Endothelial cell (in vitro differentiated cells): ENCODE measurements around the gene TTC23. TPM values are rescaled to one million over a fixed set of nuclear protein-coding genes. Genes with fewer than 3 reads are reported as not detected.
"Not testable (repeated sequence)": the region's sequence is repeated elsewhere in the genome, so short reads cannot be mapped to it uniquely, and the experiment has no call there.

Experiments
- DNase-seq: peaks from one replicate; pipeline ENCODE4 v3.0.0; 2021; ENCODE audit warnings: low spot score
- H3K27ac Mint-ChIP-seq: one replicate; pipeline ENCODE4 v1.8.0; 2021; ENCODE audit warnings: mixed read lengths, inconsistent platforms; ENCODE audit not compliant: unreplicated experiment
- H3K27me3 Mint-ChIP-seq: one replicate; pipeline ENCODE4 v1.8.0; 2021; ENCODE audit warnings: mild to moderate bottlenecking, moderate library complexity, mixed read lengths, inconsistent platforms; ENCODE audit not compliant: unreplicated experiment
- H3K36me3 Mint-ChIP-seq: one replicate; pipeline ENCODE4 v1.8.0; 2021; ENCODE audit warnings: mild to moderate bottlenecking, low read depth, mixed read lengths, inconsistent platforms; ENCODE audit not compliant: unreplicated experiment
- H3K4me1 Mint-ChIP-seq: one replicate; pipeline ENCODE4 v1.8.0; 2021; ENCODE audit warnings: mild to moderate bottlenecking, mixed read lengths, inconsistent platforms; ENCODE audit not compliant: unreplicated experiment
- H3K4me3 Mint-ChIP-seq: one replicate; pipeline ENCODE4 v1.8.0; 2021; ENCODE audit warnings: mild to moderate bottlenecking, mixed read lengths, inconsistent platforms; ENCODE audit not compliant: unreplicated experiment
- H3K9me3 Mint-ChIP-seq: one replicate; pipeline ENCODE4 v1.8.0; 2021; ENCODE audit warnings: mixed read lengths, inconsistent platforms; ENCODE audit not compliant: unreplicated experiment
- CTCF ChIP-seq: fragments of 200-600 bp; sonication (generic); IDR thresholded peaks from one replicate; pipeline ENCODE4 v1.5.0; 2021; ENCODE audit warnings: antibody characterized with exemption; ENCODE audit not compliant: unreplicated experiment
- total RNA-seq: library from RNA; stranded (reverse); fragmentation: NEBNext Ultra II Directional; extraction: Animal tissue kit (Norgen Biotek cat#: 25700); gene quantifications from one replicate; pipeline ENCODE4 v1.2.1, GENCODE V29; 2021; ENCODE audit not compliant: unreplicated experiment

TTC23 gene
- total RNA-seq, 1 donor from 2014 or later: 24.3 TPM

GRCh38 chr15:99115300-99116215 is 133.8 kb downstream of the TTC23 start:
- no peak for DNase-seq
- no peaks in the 10 kb centered on the region for H3K36me3 Mint-ChIP-seq
- no peak for TF ChIP-seq CTCF
- H3K4me3 Mint-ChIP-seq: no peak overlapping the region
- H3K9me3 Mint-ChIP-seq: no peaks in the 10 kb centered on the region
- H3K27ac Mint-ChIP-seq: no peak overlapping the region
- H3K27me3 Mint-ChIP-seq: no peaks in the 10 kb centered on the region
- H3K4me1 Mint-ChIP-seq: peaks cover 4% of the 10 kb centered on the region

GRCh38 chr15:99114511-99115299 is 134.7 kb downstream of the TTC23 start:
- H3K27ac Mint-ChIP-seq: no peak overlapping the region
- peaks cover 2% of the 10 kb centered on the region for H3K4me1 Mint-ChIP-seq
- no peak overlapping the region for H3K4me3 Mint-ChIP-seq
- no peaks in the 10 kb centered on the region for H3K27me3 Mint-ChIP-seq
- no peaks in the 10 kb centered on the region for H3K36me3 Mint-ChIP-seq
- TF ChIP-seq CTCF: no peak
- DNase-seq: no peak
- H3K9me3 Mint-ChIP-seq: no peaks in the 10 kb centered on the region

GRCh38 chr15:99113547-99114271 is 135.7 kb downstream of the TTC23 start:
- Mint-ChIP-seq H3K9me3 (no peaks in the 10 kb centered on the region), H3K4me1 (peaks cover 2% of the 10 kb centered on the region), H3K4me3 (no peak overlapping the region), H3K27me3 (no peaks in the 10 kb centered on the region), H3K27ac (no peak overlapping the region), H3K36me3 (no peaks in the 10 kb centered on the region)
- no peak for DNase-seq
- no peak for TF ChIP-seq CTCF

GRCh38 chr15:99111641-99112040 is 137.7 kb downstream of the TTC23 start:
- not testable (repeated sequence) for H3K27ac Mint-ChIP-seq, DNase-seq, H3K4me1 Mint-ChIP-seq, H3K36me3 Mint-ChIP-seq, H3K4me3 Mint-ChIP-seq, H3K9me3 Mint-ChIP-seq, H3K27me3 Mint-ChIP-seq

- Mint-ChIP-seq H3K27ac (no peak overlapping the region), H3K36me3 (no peaks in the 10 kb centered on the region), H3K27me3 (peaks cover 9% of the 10 kb centered on the region), H3K9me3 (no peaks in the 10 kb centered on the region), H3K4me3 (no peak overlapping the region), H3K4me1 (peaks cover 3% of the 10 kb centered on the region)
- no peak for TF ChIP-seq CTCF
- no peak for DNase-seq
Observed at GRCh38 chr15:99110581-99111320, 138.6 kb downstream of the TTC23 start.
